Activated CD4-positive, CD25-positive, alpha-beta regulatory T cell treated with anti-CD3 and anti-CD28 coated beads, Interleukin-2, amount 50 U/mL, for 16 hours (primary cell): ENCODE measurements around the gene GPC6.

Source experiments
- DNase-seq: peaks from one replicate; pipeline ENCODE4 v3.0.0-alpha.2; 2020; ENCODE audit warnings: low read depth, low spot score

Gene GPC6

GRCh38 chr13:94390881-94391280, 1164.3 kb downstream of the GPC6 start:
- no peak for DNase-seq

- DNase-seq: no peak
These were observed 1168.1 kb downstream of the GPC6 start for GRCh38 chr13:94394723-94395122.

GRCh38 chr13:94395860-94396259, 1169.3 kb downstream of the GPC6 start:
- no peak for DNase-seq

GRCh38 chr13:94399812-94400211, 1173.2 kb downstream of the GPC6 start:
- no peak for DNase-seq

- DNase-seq: no peak
These were observed 1174.3 kb downstream of the GPC6 start for GRCh38 chr13:94400874-94401273.

- no peak for DNase-seq
These were observed 1181.9 kb downstream of the GPC6 start for GRCh38 chr13:94408314-94409036.

GRCh38 chr13:94411747-94412146, 1185.1 kb downstream of the GPC6 start:
- no peak for DNase-seq

- no peak for DNase-seq
These were observed 1186.4 kb downstream of the GPC6 start for GRCh38 chr13:94412870-94413597.

- no peak for DNase-seq
These were observed 1187.0 kb downstream of the GPC6 start for GRCh38 chr13:94413598-94413944.

GRCh38 chr13:94414141-94414540, 1187.5 kb downstream of the GPC6 start:
- no peak for DNase-seq

GRCh38 chr13:94414708-94415107, 1188.1 kb downstream of the GPC6 start:
- no peak for DNase-seq

GRCh38 chr13:94415500-94416237, 1189.1 kb downstream of the GPC6 start:
- DNase-seq: no peak

GRCh38 chr13:94416454-94417080, 1190.0 kb downstream of the GPC6 start:
- DNase-seq: no peak

GRCh38 chr13:94417294-94417693, 1190.7 kb downstream of the GPC6 start:
- DNase-seq: no peak

- no peak for DNase-seq
These were observed 1192.8 kb downstream of the GPC6 start for GRCh38 chr13:94419304-94419924.

GRCh38 chr13:94419925-94420305, 1193.3 kb downstream of the GPC6 start:
- no peak for DNase-seq

GRCh38 chr13:94427313-94427953, 1200.8 kb downstream of the GPC6 start:
- DNase-seq: no peak

GRCh38 chr13:94431574-94431973, 1205.0 kb downstream of the GPC6 start:
- DNase-seq: no peak

- no peak for DNase-seq
These were observed 1205.4 kb downstream of the GPC6 start for GRCh38 chr13:94431987-94432386.

GRCh38 chr13:94433055-94433961, 1206.7 kb downstream of the GPC6 start:
- no peak for DNase-seq
